GM12864 (cell line): ENCODE results near the gene HSD11B2.

Experiments used
- DNase-seq: peaks from one replicate; pipeline ENCODE4 v3.0.0-alpha.2; 2011; ENCODE audit warnings: low read depth
- H3K4me3 ChIP-seq: 2 replicates; pipeline ENCODE4 v1.5.1; 2011; ENCODE audit warnings: mild to moderate bottlenecking, low read depth, low read length, control low read depth
- TF ChIP-seq, protein P1 (sequence below): IDR thresholded peaks from 2 replicates; pipeline ENCODE4 v1.5.1; 2011; ENCODE audit warnings: low read depth, mild to moderate bottlenecking, moderate library complexity, low read length, control low read depth, inconsistent platforms; ENCODE audit errors: missing control alignments

The HSD11B2 gene

DNA sequence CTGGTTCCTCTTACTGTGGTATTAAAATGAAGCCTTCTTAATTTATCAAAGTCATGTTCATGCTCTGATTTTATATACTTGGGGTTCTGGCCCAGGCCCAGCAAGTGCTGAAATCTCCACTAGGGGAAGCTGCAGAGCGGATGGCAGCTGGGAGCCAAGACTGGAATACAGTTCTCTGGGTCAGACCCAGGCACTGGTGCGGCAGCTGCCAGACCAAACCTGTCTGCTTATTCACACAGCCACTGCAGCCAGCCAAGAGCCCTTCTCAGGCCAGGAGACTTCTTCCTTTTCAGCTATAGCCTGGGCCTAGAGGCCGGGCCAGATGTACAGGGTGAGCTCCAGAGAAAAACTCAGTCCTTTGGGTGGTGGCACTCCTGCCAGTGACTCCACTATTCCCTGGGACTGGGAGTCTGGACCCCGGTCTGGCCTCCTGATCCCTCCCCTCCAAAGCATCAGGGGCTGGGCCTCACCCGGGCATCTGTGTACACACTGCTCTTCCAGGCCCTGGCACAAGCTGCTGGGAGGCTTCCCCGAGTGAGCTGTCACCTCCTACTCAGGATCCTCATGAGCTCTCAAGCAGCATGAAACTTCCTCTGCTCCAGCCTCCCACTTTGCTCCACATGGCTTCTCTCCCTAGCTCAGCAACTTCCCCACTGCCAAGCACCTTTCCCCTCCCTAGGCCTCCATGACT lies 25.6 kb downstream of the HSD11B2 start:
- DNase-seq: no peak
- TF ChIP-seq, protein P1, sequence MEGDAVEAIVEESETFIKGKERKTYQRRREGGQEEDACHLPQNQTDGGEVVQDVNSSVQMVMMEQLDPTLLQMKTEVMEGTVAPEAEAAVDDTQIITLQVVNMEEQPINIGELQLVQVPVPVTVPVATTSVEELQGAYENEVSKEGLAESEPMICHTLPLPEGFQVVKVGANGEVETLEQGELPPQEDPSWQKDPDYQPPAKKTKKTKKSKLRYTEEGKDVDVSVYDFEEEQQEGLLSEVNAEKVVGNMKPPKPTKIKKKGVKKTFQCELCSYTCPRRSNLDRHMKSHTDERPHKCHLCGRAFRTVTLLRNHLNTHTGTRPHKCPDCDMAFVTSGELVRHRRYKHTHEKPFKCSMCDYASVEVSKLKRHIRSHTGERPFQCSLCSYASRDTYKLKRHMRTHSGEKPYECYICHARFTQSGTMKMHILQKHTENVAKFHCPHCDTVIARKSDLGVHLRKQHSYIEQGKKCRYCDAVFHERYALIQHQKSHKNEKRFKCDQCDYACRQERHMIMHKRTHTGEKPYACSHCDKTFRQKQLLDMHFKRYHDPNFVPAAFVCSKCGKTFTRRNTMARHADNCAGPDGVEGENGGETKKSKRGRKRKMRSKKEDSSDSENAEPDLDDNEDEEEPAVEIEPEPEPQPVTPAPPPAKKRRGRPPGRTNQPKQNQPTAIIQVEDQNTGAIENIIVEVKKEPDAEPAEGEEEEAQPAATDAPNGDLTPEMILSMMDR: peak; percentile 30
- no peak overlapping the region for H3K4me3 ChIP-seq

DNA sequence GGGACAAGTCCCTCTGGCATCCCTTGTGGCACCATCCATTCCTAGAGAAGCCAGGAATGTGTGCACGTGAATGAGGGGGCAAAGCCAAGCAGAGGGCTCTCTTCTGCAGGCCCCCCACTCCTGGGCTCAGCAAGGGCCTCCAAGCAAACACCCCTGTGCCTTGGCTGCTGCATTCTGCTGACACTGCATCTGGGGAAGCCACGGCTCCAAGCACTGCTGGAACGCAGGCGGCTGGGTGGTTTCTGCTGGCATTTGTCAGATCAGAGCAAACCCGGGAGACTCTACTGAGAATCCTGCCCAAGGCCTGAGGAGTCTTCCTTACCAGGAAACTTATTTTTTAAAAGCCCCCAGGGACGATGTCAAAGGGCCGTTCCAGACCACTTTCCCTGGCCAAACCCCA lies 26.7 kb downstream of the HSD11B2 start:
- DNase-seq: no peak
- H3K4me3 ChIP-seq: no peak overlapping the region
- TF ChIP-seq, protein P1: no peak

DNA sequence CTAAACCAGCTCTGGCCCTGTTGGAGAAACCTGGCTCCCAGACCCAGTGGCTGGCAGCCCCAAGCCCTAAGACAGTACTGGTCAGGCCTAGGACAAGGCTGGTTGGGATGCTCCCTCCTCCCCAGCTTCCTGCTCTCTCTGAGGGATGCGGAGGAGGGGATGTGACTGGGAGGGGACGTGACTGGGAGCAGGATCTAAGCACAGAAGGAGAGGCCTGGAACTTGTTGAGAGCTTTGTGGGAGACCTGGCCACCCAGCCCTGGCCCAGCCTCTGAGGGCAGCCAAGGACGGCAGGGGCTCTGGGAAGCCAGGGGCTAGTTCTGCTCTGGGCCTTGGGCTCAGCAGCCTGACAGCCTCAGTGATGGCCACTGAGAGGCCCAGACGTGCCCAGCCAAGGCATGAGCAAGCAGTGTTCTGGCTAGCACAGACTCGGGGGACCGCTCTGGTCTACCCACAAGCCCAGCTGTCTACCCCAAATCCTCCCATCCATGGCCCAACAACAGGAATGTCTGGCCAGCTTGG lies 27.3 kb downstream of the HSD11B2 start:
- no peak overlapping the region for H3K4me3 ChIP-seq
- no peak for DNase-seq
- TF ChIP-seq, protein P1: no peak

DNA sequence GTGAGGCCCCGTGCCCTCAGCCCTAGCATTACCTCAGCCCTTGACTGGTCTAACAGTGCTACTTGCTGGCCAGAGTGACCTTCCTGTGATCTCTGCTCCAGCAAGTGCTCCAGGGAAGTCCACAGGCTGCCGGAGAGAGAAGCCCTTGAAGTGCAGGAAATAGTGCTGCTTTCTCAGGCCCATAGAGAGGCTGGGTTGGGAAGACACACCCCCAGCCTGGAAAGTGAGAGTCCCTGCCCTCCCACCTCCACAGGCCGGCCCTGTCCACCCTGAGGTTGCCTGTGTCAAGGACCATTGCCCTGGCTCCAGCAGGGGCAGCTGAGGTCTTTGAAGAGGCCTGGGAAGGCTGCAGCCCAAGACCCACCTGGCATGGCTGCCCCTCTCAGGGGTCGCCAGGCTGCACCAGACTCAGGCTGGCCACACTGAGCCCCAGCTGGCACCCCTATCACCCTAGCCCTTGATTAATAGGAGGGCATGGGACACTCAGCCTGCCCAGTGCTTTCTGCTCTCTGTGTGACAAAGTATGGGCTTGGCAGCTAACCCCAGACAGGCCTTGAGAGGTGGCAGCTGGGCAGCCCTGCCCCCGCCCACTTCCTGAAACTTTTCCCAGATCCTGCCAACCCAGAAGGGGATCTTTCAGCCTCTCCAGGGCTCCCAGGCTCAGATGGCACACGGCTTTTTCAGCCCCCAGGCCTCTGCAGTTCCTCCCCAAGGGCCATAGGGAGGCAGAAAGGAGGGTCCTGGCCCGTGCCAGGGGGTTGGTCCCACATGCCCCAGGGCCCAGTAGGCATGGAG lies 28.3 kb downstream of the HSD11B2 start:
- no peak overlapping the region for H3K4me3 ChIP-seq
- DNase-seq: no peak
- TF ChIP-seq, protein P1: no peak

DNA sequence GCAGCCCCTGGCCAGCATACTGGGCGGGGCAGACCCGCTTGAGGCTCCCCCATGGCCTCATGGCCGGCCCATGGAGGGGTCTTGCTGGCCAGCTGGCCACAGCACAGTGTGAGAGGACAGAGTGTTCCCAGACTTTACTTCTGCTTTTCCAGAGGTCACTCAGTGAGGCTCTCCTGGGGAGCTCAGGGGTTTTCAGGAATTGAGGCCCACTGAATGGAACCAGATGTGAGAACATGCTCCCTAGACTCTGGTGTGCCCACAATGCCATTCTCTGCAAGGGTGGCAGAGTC lies 28.9 kb downstream of the HSD11B2 start:
- H3K4me3 ChIP-seq: no peak overlapping the region
- no peak for DNase-seq
- TF ChIP-seq, protein P1: no peak

DNA sequence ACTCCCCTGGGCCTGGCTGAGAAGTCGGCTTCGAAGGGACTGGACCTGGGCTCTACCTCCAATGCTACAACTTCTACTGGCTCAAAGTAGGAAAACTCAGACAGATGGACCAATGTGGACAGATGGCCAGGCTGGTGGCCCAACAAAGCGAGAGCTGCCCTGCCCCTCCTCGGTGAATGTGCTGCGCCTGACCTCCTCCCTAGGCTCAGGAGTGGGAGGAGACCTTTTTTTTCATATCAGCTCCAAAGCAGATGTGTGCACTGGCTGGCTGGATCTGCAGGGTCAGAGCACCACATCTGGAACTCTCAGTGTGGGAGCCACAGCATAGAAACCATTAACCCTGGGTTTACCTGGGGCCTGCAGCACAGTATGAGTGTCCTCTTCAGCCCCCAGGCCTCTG lies 29.2 kb downstream of the HSD11B2 start:
- DNase-seq: no peak
- TF ChIP-seq, protein P1: no peak
- no peak overlapping the region for H3K4me3 ChIP-seq

DNA sequence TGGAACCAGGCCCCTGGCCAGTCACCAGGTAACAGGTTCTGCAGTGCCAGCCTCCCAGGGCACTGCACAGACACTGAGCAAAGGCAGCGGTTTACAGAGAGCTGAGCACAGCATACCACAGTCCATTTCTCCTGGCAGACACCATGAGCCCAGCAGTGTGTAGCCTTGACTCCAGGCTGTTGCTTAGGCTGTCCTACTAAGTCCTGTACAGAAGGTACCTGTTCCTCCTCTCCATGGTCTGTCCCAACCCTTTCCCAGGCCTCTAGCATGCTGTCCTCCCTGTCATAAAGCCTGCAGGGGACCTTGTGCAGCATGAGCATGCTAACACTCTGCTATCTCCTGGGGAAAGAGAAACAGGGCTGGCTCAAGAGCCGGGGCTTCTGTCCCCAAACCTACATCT lies 30.0 kb downstream of the HSD11B2 start:
- no peak for DNase-seq
- no peak overlapping the region for H3K4me3 ChIP-seq
- TF ChIP-seq, protein P1: no peak
